ENCODE data around the gene MRPL28.
A peak's percentile ranks its signal among the peaks of the same experiment; 100 is the strongest.

The MRPL28 gene

DNA sequence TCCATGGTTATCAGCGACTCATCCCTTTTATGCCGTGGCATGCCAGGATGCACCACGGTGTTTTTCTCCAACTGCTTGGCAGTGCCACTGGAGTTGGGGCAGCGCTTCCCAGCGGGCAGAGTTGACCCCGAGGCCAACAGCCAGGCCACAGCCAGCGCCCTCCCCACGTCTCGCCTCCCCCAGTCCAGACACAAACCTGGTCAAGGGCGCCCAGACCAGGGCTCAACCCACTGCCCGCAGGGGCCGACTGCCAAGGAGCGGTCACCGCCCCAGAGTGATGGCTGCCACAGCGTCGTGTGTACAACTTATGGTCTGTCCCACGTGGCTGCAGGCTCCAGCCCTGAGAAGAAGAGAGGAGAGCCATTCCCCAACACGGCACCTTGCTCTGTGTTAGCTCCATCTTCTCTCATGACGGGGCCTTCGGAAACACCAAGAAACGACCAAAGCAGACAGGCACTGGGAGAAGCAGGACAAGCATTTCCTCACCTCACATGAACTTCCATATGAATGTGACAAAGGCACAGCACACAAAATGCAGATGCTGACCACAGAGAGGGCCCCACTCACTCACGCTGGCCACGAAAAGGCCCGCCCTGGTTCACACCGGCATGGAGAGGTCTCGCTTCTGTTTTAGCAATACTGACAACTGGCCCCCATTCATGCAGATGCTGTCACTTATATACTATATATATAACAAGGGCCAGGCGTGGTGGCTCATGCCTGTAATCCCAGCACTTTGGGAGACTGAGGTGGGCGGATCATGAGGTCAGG is 44.8 kb downstream of the MRPL28 start:
- H3K4me2 ChIP-seq, result peak overlapping the region; percentile 88 to 99 (median 98)
- no peaks in the 10 kb centered on the region for H3K27me3 ChIP-seq
- peak overlapping the region; percentile 42 to 64 (median 48); a peak in 19 of 20 replicates for H3K4me3 ChIP-seq
- H3K27ac ChIP-seq, result peak overlapping the region in 8 of 11 experiments; percentile 15 to 59 (median 41); a peak in 9 of 22 replicates
- H3K36me3 ChIP-seq, result peaks cover 0 to 26% (median 12%) of the 10 kb centered on the region in 11 experiments; a peak in 13 of 22 replicates
- peaks cover 45 to 92% (median 71%) of the 10 kb centered on the region in 10 experiments for H3K4me1 ChIP-seq
- peak overlapping the region in 9 of 11 experiments; percentile 42 to 71 (median 59); a peak in 18 of 22 replicates for H3K9ac ChIP-seq
- no peak for TF ChIP-seq Cebpa-rat (IDR thresholded peaks at IDR 0.05)
- H4K20me1 ChIP-seq, result peaks cover 95 to 100% (median 100%) of the 10 kb centered on the region in 11 experiments
- H3K9me3 ChIP-seq (replicated peaks in 1 of 11), result no peaks in the 10 kb centered on the region

DNA sequence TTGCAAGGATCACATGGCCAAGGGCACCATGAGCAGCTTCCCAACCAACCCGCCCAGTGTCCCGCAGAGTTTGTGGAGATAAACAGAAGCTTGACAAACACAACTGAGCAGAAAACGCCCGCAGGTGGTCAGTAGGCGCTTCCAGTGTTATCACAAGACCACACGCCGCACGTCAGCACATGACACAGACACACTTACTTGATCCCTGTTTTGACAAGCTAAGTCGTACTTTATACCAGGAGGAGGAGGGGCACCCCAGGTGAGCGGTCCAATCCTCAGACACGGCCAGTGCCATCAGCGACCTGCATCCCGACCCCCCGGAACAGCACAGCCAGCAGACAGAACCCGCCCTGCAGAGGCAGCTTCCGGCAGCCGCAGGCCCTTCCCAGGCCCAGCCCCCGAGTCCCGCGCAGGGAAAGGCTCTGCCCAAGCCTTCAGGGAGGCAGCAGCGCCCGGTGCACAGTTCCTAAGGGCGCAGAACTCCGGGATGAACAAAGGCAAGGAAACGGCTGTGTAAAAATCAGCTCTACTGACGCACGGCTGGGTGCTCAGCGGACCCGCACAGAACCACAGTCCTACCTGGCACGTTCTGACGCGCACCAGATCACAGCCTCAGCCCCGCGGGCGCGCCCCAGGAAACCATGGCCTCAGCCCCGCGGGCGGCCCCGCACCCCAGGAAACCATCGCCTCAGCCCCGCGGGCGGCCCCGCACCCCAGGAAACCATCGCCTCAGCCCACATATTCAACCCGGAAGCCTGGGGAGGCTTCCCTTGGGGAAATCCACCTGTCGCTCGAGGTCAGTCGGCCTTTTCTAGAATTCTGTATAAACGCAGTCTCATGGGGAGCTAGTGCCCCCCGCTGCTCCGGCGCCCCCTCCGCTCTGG is 45.6 kb downstream of the MRPL28 start:
- peaks cover 94 to 100% (median 100%) of the 10 kb centered on the region in 11 experiments for H4K20me1 ChIP-seq
- H3K27ac ChIP-seq, result peak overlapping the region in 9 of 11 experiments; percentile 15 to 59 (median 38); a peak in 14 of 22 replicates
- H3K27me3 ChIP-seq, result no peaks in the 10 kb centered on the region
- H3K4me1 ChIP-seq, result peaks cover 45 to 92% (median 73%) of the 10 kb centered on the region in 10 experiments
- no peaks in the 10 kb centered on the region for H3K9me3 ChIP-seq (replicated peaks in 1 of 11)
- peak overlapping the region; percentile 88 to 99 (median 98) for H3K4me2 ChIP-seq
- no peak for TF ChIP-seq Cebpa-rat (IDR thresholded peaks at IDR 0.05)
- H3K9ac ChIP-seq, result peak overlapping the region; percentile 9 to 71 (median 58); a peak in 20 of 22 replicates
- H3K36me3 ChIP-seq, result peaks cover 0 to 25% (median 11%) of the 10 kb centered on the region in 11 experiments; a peak in 16 of 22 replicates
- H3K4me3 ChIP-seq, result peak overlapping the region; percentile 42 to 64 (median 48); a peak in 19 of 20 replicates

DNA sequence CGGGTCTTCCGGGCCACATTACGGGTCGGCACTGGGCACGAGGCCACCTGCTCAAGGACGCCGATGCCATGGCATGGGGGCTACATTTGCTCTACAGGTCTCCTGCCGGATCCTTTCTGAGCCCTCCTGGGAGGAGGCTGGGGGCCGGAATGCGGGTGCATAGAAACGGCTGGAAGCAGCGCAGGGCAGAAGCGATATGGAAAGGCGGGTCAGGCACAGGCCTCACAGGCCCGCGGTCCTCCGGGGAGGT is 46.2 kb downstream of the MRPL28 start:
- no peak overlapping the region for H3K27ac ChIP-seq
- H3K4me2 ChIP-seq, result peak overlapping the region; percentile 88 to 99 (median 98)
- H3K9me3 ChIP-seq (replicated peaks in 1 of 11), result no peaks in the 10 kb centered on the region
- H3K27me3 ChIP-seq, result no peaks in the 10 kb centered on the region
- peak overlapping the region in 2 of 10 experiments; percentile 47 to 53; a peak in 3 of 20 replicates for H3K4me3 ChIP-seq
- H3K9ac ChIP-seq, result peak overlapping the region in 1 of 11 experiments; percentile 59; a peak in 1 of 22 replicates
- TF ChIP-seq Cebpa-rat (IDR thresholded peaks at IDR 0.05), result no peak
- peaks cover 95 to 100% (median 100%) of the 10 kb centered on the region in 11 experiments for H4K20me1 ChIP-seq
- H3K4me1 ChIP-seq, result peaks cover 45 to 92% (median 74%) of the 10 kb centered on the region in 10 experiments
- H3K36me3 ChIP-seq, result peaks cover 5 to 30% (median 17%) of the 10 kb centered on the region in 11 experiments; a peak in 20 of 22 replicates

DNA sequence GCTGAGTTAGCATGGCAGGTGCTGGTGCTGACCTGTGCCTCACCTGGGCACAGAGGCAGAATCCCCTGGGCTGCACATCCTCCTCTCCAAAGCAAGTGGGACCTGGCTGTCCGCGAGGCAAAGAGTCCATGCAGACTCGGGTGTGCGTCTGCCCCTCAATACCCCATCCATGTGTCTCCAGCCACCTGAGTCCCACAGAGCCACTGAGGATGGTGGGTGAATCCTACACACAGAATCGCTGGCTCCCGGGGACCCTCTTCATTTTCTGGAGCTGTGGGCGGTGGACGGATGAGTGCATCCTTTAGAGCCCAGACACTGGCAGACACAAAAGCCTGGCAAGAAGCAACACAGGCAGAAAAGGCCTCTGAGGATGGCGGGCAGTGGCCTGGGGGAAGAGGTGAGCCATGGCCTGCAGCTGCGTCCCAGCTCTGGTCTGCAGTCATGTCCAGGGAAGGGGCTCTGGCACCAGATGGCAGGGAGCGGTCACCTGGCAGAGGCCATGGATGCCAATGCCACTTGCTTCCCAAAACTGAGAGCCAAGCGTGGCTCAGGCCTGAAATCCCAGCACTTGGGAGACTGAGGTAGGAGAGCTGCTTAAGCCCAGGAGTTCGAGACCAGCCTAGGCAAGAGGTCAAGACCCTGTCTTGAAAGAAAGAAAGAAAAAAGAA is 47.7 kb downstream of the MRPL28 start:
- Histone ChIP-seq H3K4me3 (no peak overlapping the region), H3K27ac (no peak overlapping the region), H3K36me3 (peaks cover 18 to 45% (median 31%) of the 10 kb centered on the region in 11 experiments; a peak in 21 of 22 replicates), H3K4me1 (peaks cover 40 to 81% (median 66%) of the 10 kb centered on the region in 10 experiments), H3K27me3 (no peaks in the 10 kb centered on the region), H4K20me1 (peaks cover 96 to 100% (median 100%) of the 10 kb centered on the region in 11 experiments), H3K4me2 (peak overlapping the region in 2 of 11 experiments; percentile 7 to 11; a peak in 1 of 22 replicates), H3K9ac (no peak overlapping the region), H3K9me3 (replicated peaks in 1 of 11) (no peaks in the 10 kb centered on the region)
- no peak for TF ChIP-seq Cebpa-rat (IDR thresholded peaks at IDR 0.05)

DNA sequence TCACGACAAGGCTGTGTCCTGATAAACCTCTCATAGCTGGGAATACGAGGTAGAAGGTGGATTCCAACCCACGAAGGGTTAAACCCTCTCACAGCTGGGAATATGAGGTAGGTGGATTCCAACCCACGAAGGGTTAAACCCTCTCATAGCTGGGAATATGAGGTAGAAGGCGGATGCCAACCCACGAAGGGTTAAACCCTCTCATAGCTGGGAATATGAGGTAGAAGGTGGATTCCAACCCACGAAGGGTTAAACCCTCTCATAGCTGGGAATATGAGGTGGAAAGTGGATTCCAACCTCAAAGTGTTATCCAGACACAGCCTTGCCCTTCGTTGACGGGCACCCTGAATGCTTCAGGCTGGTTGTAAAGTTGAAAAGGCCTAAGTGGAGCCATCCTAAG is 48.8 kb downstream of the MRPL28 start:
- Histone ChIP-seq H3K4me2 (peak overlapping the region in 6 of 11 experiments; percentile 4 to 53 (median 31); a peak in 8 of 22 replicates), H3K27me3 (no peaks in the 10 kb centered on the region), H3K36me3 (peaks cover 18 to 56% (median 36%) of the 10 kb centered on the region in 11 experiments; a peak in 21 of 22 replicates), H3K9ac (no peak overlapping the region), H3K4me1 (peaks cover 29 to 79% (median 57%) of the 10 kb centered on the region in 10 experiments), H3K9me3 (replicated peaks in 1 of 11) (no peaks in the 10 kb centered on the region), H3K4me3 (no peak overlapping the region), H4K20me1 (peaks cover 96 to 100% (median 100%) of the 10 kb centered on the region in 11 experiments), H3K27ac (no peak overlapping the region)
- no peak for TF ChIP-seq Cebpa-rat (IDR thresholded peaks at IDR 0.05)

DNA sequence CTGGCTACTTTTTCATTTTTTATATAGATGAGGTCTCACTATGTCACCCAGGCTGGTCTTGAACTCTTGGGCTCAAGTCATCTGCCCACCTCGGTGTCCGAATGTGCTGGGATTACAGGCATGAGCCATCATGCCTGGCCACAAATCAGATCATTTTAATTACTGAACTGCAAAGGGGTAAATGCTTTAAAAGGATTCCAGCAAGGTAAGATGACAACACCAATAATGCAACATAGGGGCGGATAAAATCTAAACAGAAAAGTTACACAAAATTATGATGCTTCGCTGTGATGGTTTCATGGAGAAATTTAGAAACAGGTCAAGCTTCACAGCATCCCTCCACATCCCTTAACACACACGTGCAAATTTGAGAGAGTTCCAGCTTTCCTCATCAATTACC is 50.1 kb downstream of the MRPL28 start:
- Histone ChIP-seq H3K4me1 (peaks cover 16 to 70% (median 46%) of the 10 kb centered on the region in 10 experiments), H3K27me3 (no peaks in the 10 kb centered on the region), H3K36me3 (peaks cover 20 to 58% (median 36%) of the 10 kb centered on the region in 11 experiments; a peak in 21 of 22 replicates), H3K9ac (peak overlapping the region in 2 of 11 experiments; percentile 0 to 2; a peak in 1 of 22 replicates), H3K4me3 (no peak overlapping the region), H3K27ac (no peak overlapping the region), H3K9me3 (replicated peaks in 1 of 11) (no peaks in the 10 kb centered on the region), H3K4me2 (peak overlapping the region in 7 of 11 experiments; percentile 20 to 54 (median 38); a peak in 13 of 22 replicates), H4K20me1 (peaks cover 95 to 100% (median 99%) of the 10 kb centered on the region in 11 experiments)
- no peak for TF ChIP-seq Cebpa-rat (IDR thresholded peaks at IDR 0.05)

DNA sequence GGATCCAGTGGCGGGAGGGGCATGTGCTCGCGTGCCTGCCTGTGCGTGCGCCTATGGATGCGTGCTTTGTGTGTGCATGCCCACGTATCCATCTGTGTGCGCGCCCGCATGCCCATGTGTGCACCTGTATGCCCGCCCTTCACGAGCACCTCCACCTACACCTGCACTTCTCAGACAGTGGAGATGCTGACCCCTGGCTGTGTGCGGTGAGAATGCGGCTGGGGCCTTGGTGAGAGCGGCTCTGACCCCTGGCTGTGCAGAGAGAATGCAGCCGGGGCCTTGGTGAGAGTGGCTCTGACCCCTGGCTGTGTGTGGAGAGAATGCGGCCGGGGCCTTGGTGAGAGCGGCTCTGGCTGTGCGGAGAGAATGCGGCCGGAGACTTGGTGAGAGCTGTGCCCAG is 51.7 kb downstream of the MRPL28 start:
- Histone ChIP-seq H3K9ac (no peak overlapping the region), H3K36me3 (peaks cover 35 to 72% (median 50%) of the 10 kb centered on the region in 11 experiments), H3K4me1 (peaks cover under 1 to 59% (median 30%) of the 10 kb centered on the region in 10 experiments; a peak in 19 of 20 replicates), H3K27me3 (no peaks in the 10 kb centered on the region), H3K4me2 (no peak overlapping the region), H3K27ac (no peak overlapping the region), H4K20me1 (peaks cover 95 to 100% (median 99%) of the 10 kb centered on the region in 11 experiments), H3K4me3 (no peak overlapping the region), H3K9me3 (replicated peaks in 1 of 11) (no peaks in the 10 kb centered on the region)
- TF ChIP-seq Cebpa-rat (IDR thresholded peaks at IDR 0.05), result no peak

- peaks cover 94 to 100% (median 99%) of the 10 kb centered on the region in 11 experiments for H4K20me1 ChIP-seq
- no peak for TF ChIP-seq Cebpa-rat (IDR thresholded peaks at IDR 0.05)
- H3K4me1 ChIP-seq, result peaks cover 0 to 50% (median 26%) of the 10 kb centered on the region in 10 experiments; a peak in 17 of 20 replicates
- H3K36me3 ChIP-seq, result peaks cover 45 to 79% (median 59%) of the 10 kb centered on the region in 11 experiments
- no peak overlapping the region for H3K27ac ChIP-seq
- no peaks in the 10 kb centered on the region for H3K27me3 ChIP-seq
- H3K9ac ChIP-seq, result no peak overlapping the region; a peak in 2 of 22 replicates
- no peak overlapping the region for H3K4me3 ChIP-seq
- H3K9me3 ChIP-seq (replicated peaks in 1 of 11), result no peaks in the 10 kb centered on the region
- H3K4me2 ChIP-seq, result no peak overlapping the region
Observed at GRCh38 chr16:317583-317982, 52.8 kb downstream of the MRPL28 start.
